MCF 10A (cell line): ENCODE data around the gene ATP5MC3. TPM values are rescaled to one million over a fixed set of nuclear protein-coding genes. Genes with fewer than 3 reads are reported as not detected.

Source experiments
- BruUV-seq: library from RNA; stranded (reverse); fragments of 400-500 nt; replicated peaks from 2 replicates; lab custom pipeline; 2021; lab: Mats Ljungman, UMichigan
- CTCF ChIA-PET: fragments of 300-600 bp; sonication (Branson Sonifier 250); formaldehyde crosslinking; extraction: SDS; loops from one replicate; lab custom pipeline; 2021; ENCODE audit warnings: antibody characterized with exemption, inconsistent platforms; lab: Yijun Ruan, JAX
- POLR2A ChIA-PET: fragments of 300-600, 350-650 bp; sonication (Branson Sonifier 250); formaldehyde crosslinking; extraction: SDS; loops from one replicate; lab custom pipeline; 2020; ENCODE audit warnings: antibody characterized with exemption, inconsistent platforms; lab: Yijun Ruan, JAX
- DNase-seq: peaks from one replicate; pipeline ENCODE4 v3.0.0-alpha.2; 2018; ENCODE audit not compliant: unreplicated experiment
- H3K27ac Mint-ChIP-seq: one replicate; pipeline ENCODE4 v1.8.0; 2022; ENCODE audit warnings: mild to moderate bottlenecking, low read depth, mixed read lengths; ENCODE audit not compliant: unreplicated experiment
- H3K27me3 Mint-ChIP-seq: one replicate; pipeline ENCODE4 v1.8.0; 2022; ENCODE audit warnings: mixed read lengths; ENCODE audit not compliant: insufficient read depth, unreplicated experiment
- H3K36me3 Mint-ChIP-seq: one replicate; pipeline ENCODE4 v1.8.0; 2022; ENCODE audit warnings: mild to moderate bottlenecking, moderate library complexity, mixed read lengths; ENCODE audit not compliant: insufficient read depth, unreplicated experiment
- H3K4me1 Mint-ChIP-seq: one replicate; pipeline ENCODE4 v1.8.0; 2022; ENCODE audit warnings: mixed read lengths; ENCODE audit not compliant: insufficient read depth, unreplicated experiment
- H3K4me3 Mint-ChIP-seq: one replicate; pipeline ENCODE4 v1.8.0; 2022; ENCODE audit warnings: mild to moderate bottlenecking, moderate library complexity, mixed read lengths; ENCODE audit not compliant: unreplicated experiment
- H3K9me3 Mint-ChIP-seq: one replicate; pipeline ENCODE4 v1.8.0; 2022; ENCODE audit warnings: mixed read lengths; ENCODE audit not compliant: unreplicated experiment
- intact Hi-C: fragments of 100-400 bp; cut with micrococcal nuclease; formaldehyde crosslinking; loops from 2 replicates; pipeline ENCODE4 v1.14.1; 2022
- total RNA-seq: library from RNA; stranded (reverse); gene quantifications from 2 replicates; pipeline ENCODE4 v1.2.3, GENCODE V29; 2022
- TF ChIP-seq, protein P1 (sequence below): fragments of 200-600 bp; IDR thresholded peaks from one replicate; pipeline ENCODE4 v1.8.0; 2022; ENCODE audit warnings: antibody characterized with exemption, mild to moderate bottlenecking; ENCODE audit not compliant: unreplicated experiment

Gene ATP5MC3
- total RNA-seq, 1 experiment from 2014 or later = 277 TPM

DNA sequence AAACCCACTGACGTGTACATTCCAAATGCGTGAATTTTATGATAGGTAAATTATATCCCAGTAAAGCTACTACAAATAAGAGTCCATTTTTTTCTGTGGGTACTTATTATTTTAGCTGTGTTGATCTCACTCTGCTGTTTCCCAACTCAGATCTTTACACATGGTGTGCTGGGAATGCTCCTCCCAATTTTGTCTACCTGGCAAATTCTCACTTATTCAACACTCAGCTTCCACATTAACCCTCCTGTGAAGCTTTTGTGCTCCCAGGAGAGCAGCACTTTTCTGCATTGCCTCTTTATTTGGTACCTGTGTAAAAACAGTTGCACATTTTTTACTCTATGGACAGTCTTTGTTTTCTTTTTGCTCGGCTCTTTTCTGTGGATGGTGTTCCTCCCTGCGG lies 38.6 kb upstream of the ATP5MC3 start:
- CTCF ChIA-PET = interaction anchor here (1.1 to 1.9 kb wide), 2 partner anchors 16 to 31 kb away, joined by 4 read pairs; no protein-coding TSS in a partner anchor
- H3K4me1 Mint-ChIP-seq = no peaks in the 10 kb centered on the region
- H3K36me3 Mint-ChIP-seq = no peaks in the 10 kb centered on the region

DNA sequence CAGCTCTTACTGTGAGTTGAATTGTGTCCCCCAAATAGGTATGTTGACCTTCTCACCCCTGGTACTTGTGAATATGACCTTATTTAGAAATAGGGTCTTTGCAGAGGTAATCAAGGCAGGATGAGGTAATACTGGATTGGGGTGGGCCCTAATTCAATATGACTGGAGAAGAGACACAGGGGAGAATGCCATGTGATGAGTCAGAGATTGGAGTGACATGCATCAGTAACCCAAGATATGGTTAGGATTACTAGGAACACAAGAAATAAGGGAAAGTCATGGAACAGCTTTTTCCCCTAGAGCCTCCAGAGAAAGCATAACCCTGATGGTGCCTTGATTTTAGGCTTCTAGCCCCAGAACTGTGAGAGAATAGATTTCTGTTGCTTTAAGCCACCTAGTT lies 37.0 kb upstream of the ATP5MC3 start:
- DNase-seq = no peak
- peaks cover 98% of the 10 kb centered on the region for H3K27me3 Mint-ChIP-seq
- intact Hi-C loops = no loop called here
- BruUV-seq = no TSS peak
- no peak overlapping the region for H3K4me3 Mint-ChIP-seq
- H3K36me3 Mint-ChIP-seq = no peaks in the 10 kb centered on the region
- peaks cover 4% of the 10 kb centered on the region for H3K9me3 Mint-ChIP-seq
- H3K27ac Mint-ChIP-seq = no peak overlapping the region
- TF ChIP-seq, protein P1, sequence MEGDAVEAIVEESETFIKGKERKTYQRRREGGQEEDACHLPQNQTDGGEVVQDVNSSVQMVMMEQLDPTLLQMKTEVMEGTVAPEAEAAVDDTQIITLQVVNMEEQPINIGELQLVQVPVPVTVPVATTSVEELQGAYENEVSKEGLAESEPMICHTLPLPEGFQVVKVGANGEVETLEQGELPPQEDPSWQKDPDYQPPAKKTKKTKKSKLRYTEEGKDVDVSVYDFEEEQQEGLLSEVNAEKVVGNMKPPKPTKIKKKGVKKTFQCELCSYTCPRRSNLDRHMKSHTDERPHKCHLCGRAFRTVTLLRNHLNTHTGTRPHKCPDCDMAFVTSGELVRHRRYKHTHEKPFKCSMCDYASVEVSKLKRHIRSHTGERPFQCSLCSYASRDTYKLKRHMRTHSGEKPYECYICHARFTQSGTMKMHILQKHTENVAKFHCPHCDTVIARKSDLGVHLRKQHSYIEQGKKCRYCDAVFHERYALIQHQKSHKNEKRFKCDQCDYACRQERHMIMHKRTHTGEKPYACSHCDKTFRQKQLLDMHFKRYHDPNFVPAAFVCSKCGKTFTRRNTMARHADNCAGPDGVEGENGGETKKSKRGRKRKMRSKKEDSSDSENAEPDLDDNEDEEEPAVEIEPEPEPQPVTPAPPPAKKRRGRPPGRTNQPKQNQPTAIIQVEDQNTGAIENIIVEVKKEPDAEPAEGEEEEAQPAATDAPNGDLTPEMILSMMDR = no peak
- POLR2A ChIA-PET = no interaction called here
- CTCF ChIA-PET = interaction anchor here (0.6 to 0.8 kb wide), 2 partner anchors 33 to 1528 kb away, joined by 3 to 4 read pairs; no protein-coding TSS in a partner anchor
- H3K4me1 Mint-ChIP-seq = no peaks in the 10 kb centered on the region

More for the DNA sequence above, 38.6 kb upstream of the ATP5MC3 start:
- POLR2A ChIA-PET = no interaction called here
- Mint-ChIP-seq H3K4me3 (no peak overlapping the region), H3K9me3 (peaks cover 6% of the 10 kb centered on the region), H3K27me3 (peaks cover 100% of the 10 kb centered on the region), H3K27ac (no peak overlapping the region)
- intact Hi-C loops = no loop called here
- DNase-seq = no peak
- BruUV-seq = no TSS peak
- TF ChIP-seq, protein P1 = no peak

DNA sequence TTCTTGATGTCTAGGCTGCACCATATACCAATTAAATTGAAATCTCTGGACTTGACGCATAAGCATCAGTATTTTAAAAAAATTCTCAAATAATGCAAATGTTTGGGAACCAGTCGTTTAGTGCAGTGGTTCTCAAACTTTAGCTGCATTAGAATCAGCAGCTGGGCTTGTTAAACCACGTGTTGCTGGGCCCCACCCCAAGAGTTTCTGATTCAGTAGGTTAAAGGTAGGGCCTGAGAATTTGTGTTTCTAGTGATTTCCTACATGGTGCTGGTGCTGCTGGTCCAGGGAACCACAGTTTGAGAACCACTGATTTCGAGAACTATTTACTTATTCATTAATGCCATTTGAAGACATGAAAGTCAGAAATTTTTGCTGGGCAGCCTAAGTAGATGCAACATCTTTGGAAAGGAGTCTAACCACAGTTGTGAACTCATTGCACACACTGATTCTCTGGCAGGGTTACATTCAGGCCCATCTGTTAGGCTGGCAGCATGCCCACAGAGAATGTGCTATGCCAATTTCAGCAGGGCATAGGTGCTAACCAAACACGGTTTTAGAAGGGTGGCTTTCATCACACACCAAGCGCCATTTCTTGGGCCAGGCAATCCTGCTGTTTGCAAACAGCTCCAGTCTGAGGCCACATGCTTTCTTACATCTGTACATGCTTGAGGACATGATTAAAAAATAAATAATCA lies 26.4 kb upstream of the ATP5MC3 start:
- Mint-ChIP-seq H3K27ac (no peak overlapping the region), H3K27me3 (peaks cover 63% of the 10 kb centered on the region), H3K4me3 (no peak overlapping the region), H3K36me3 (no peaks in the 10 kb centered on the region), H3K9me3 (no peaks in the 10 kb centered on the region), H3K4me1 (no peaks in the 10 kb centered on the region)
- no TSS peak for BruUV-seq
- ChIA-PET POLR2A (interaction anchor here (0.6 to 1.0 kb wide), 2 partner anchors 92 to 192 kb away, joined by 3 read pairs; no protein-coding TSS in a partner anchor), CTCF (interaction anchor here (0.6 to 1.7 kb wide), 4 partner anchors 43 to 890 kb away, joined by 3 to 4 read pairs (median 4); no protein-coding TSS in a partner anchor)
- TF ChIP-seq, protein P1 = no peak
- peak; percentile 56 for DNase-seq
- intact Hi-C loops = no loop called here

DNA sequence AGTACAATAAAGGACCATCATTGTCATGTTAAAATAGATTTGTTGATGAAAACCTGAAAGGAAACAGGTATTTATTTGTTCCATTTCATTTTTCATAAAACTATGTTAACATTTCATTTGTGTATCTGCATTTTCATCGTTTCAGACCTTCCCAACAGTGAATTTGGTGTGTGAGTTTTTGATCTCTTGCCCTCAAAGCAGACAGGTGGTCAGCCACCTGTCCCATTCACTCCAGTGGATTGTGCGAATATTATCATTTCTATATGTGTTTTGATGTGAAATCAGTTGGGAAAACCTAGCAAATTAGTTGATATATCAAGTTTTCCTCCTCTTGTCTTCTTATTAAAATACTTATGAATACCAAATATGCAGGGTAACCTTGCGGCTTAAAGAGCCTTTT lies 25.4 kb upstream of the ATP5MC3 start:
- no TSS peak for BruUV-seq
- H3K27me3 Mint-ChIP-seq = peaks cover 57% of the 10 kb centered on the region
- no peak overlapping the region for H3K27ac Mint-ChIP-seq
- DNase-seq = no peak
- H3K4me1 Mint-ChIP-seq = no peaks in the 10 kb centered on the region
- no peak overlapping the region for H3K4me3 Mint-ChIP-seq
- intact Hi-C loops = no loop called here
- POLR2A ChIA-PET = interaction anchor here (1.0 kb wide), 1 partner anchor 93 kb away, joined by 3 read pairs; no protein-coding TSS in a partner anchor
- CTCF ChIA-PET = interaction anchor here (0.8 to 1.7 kb wide), 4 partner anchors 19 to 891 kb away, joined by 3 to 4 read pairs (median 4); no protein-coding TSS in a partner anchor
- H3K36me3 Mint-ChIP-seq = no peaks in the 10 kb centered on the region
- TF ChIP-seq, protein P1 = no peak
- no peaks in the 10 kb centered on the region for H3K9me3 Mint-ChIP-seq
